G401 (cell line): Measurements from ENCODE around the gene ZBTB6. TPM values are rescaled to one million over a fixed set of nuclear protein-coding genes. Genes with fewer than 3 reads are reported as not detected.

Experiments used
- total RNA-seq: library from RNA; depleted of rRNA; stranded (reverse); fragments of >200 nt; shearing (Covaris generic); gene quantifications from 2 replicates; pipeline ENCODE4 v1.2.3, GENCODE V29; 2014; rRNA removed

ZBTB6 gene
- total RNA-seq, 1 experiment from 2014 or later, result 8.8 TPM

Other genes starting within 250 kb of the ZBTB6 start
- gene OR1L3, start 238.2 kb downstream of the ZBTB6 start, total RNA-seq, result not detected in 2 replicates
- not detected in 2 replicates for gene OR1L4, start 189.3 kb downstream of the ZBTB6 start, total RNA-seq
- not detected in 2 replicates for gene OR1L6, start 171.0 kb downstream of the ZBTB6 start, total RNA-seq
- not detected in 2 replicates for gene OR5C1, start 124.4 kb downstream of the ZBTB6 start, total RNA-seq
- gene OR1K1, start 113.2 kb downstream of the ZBTB6 start, total RNA-seq, result not detected in 2 replicates
- gene PDCL, start 84.7 kb downstream of the ZBTB6 start, total RNA-seq, result 26.6 and 27.0 TPM in 2 replicates
- gene RC3H2, start 8.0 kb downstream of the ZBTB6 start, total RNA-seq, result 29.2 and 48.5 TPM in 2 replicates
- 2.1 TPM in 2 replicates for gene ZBTB26, start 18.2 kb upstream of the ZBTB6 start, total RNA-seq
- 24.8 and 32.1 TPM in 2 replicates for gene RABGAP1, start 27.7 kb upstream of the ZBTB6 start, total RNA-seq
- 0.12 TPM in 1 of 2 replicates, not detected in the other for gene GPR21, start 120.3 kb upstream of the ZBTB6 start, total RNA-seq